Keratinocyte (primary cell): ENCODE data around the gene GREM1.

ENCODE experiments used
- EZH2 ChIP-seq: IDR thresholded peaks from one replicate; pipeline ENCODE4 v1.6.1; 2012; ENCODE audit warnings: inconsistent platforms, mild to moderate bottlenecking, low read length, moderate library complexity
- TF ChIP-seq, protein P1 (sequence below), 3 experiments: IDR thresholded peaks in 1 of 3; conservative IDR thresholded peaks in 1 of 3; optimal IDR thresholded peaks in 1 of 3; 2 replicates in 2 of 3; 3 replicates in 1 of 3; pipeline versions ENCODE3 to v1.5.1; 2011; ENCODE audit warnings: low read length in 3 of 3, mild to moderate bottlenecking in 3 of 3, moderate library complexity in 2 of 3, control low read depth in 1 of 3, inconsistent platforms in 1 of 3; ENCODE audit not compliant: insufficient read depth in 2 of 3; ENCODE audit errors: extremely low read depth in 1 of 3

DNA sequence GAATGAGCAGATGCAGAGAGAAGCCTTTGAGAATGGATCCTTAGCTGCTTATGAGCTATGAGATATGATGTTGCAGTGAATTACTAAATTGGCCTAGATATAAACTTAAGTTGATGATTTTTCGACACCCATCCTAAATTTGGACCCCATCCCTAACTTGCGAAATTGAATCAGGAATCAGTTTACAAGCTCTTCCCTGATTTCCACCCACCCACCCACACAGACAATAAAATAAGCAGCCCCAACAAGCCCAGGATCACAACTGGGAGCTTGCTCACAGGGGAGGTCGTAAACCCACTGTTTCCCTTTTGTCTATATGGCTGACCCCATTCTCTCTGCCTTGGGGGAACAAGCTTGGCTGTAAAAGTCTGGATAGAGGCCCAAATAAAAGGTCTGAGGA, 57.3 kb downstream of the GREM1 start:
- TF ChIP-seq, protein P1, sequence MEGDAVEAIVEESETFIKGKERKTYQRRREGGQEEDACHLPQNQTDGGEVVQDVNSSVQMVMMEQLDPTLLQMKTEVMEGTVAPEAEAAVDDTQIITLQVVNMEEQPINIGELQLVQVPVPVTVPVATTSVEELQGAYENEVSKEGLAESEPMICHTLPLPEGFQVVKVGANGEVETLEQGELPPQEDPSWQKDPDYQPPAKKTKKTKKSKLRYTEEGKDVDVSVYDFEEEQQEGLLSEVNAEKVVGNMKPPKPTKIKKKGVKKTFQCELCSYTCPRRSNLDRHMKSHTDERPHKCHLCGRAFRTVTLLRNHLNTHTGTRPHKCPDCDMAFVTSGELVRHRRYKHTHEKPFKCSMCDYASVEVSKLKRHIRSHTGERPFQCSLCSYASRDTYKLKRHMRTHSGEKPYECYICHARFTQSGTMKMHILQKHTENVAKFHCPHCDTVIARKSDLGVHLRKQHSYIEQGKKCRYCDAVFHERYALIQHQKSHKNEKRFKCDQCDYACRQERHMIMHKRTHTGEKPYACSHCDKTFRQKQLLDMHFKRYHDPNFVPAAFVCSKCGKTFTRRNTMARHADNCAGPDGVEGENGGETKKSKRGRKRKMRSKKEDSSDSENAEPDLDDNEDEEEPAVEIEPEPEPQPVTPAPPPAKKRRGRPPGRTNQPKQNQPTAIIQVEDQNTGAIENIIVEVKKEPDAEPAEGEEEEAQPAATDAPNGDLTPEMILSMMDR (optimal IDR thresholded peaks at IDR 0.05 in 1 of 3, IDR thresholded peaks at IDR 0.05 in 1 of 3, conservative IDR thresholded peaks at IDR 0.05 in 1 of 3; ENCODE audit: extremely low read depth in 1 of 3, insufficient read depth in 2 of 3, low read length in 3 of 3) = no peak
- no peak for TF ChIP-seq EZH2
